ENCODE data around the gene CSNK1G3. TPM values are rescaled to one million over a fixed set of nuclear protein-coding genes. Genes with fewer than 3 reads are reported as not detected.

Gene CSNK1G3
- polyA plus RNA-seq, 3 donors: 39.7 to 48.3 (median 46.5) TPM

DNA sequence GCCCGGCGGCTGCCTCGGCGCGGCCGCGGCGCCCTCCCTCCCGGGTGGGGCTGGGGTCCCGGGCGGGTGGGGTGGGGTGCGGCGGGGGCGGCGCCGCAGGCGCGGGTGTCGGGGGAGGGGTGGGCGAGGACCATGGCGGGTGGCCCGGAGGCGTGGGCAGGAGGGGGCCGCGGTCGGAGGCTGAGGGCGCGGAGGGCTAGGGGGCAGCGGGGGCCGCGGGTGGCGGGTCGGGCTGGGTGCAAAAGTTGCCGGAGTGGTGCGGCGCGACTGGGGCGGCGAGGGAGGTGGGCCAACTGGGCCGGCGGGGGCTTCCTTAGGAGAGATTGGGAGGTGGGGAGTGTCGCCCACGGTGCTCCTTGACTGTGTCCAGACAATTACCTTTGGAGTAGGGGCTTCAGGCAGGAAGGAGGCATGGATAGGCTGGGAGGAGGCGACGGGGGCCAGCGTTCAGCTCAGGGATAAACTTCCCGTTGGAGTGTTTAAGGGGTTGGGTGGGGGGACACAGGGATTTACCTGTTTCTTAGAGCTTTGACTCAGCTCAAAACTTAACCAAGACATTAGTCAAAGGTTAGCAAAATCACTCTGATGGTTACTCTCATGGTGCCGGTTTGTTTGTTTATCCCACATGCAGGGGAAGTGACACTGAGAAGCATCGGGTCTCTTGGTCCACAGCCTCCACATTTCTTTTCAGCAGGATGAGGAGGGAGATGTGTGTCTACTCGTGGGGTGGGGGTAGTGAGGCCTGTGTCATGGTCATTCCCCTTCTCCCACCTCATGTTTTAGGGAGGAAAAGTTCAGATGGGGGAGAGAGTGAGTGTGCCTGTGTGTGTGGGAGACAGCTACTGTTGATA, 859 bp downstream of the CSNK1G3 start:
- DNase-seq (ENCODE audit: low read depth in 3 of 3, low spot score in 2 of 3): peak; percentile 27 to 50 (median 36)

DNA sequence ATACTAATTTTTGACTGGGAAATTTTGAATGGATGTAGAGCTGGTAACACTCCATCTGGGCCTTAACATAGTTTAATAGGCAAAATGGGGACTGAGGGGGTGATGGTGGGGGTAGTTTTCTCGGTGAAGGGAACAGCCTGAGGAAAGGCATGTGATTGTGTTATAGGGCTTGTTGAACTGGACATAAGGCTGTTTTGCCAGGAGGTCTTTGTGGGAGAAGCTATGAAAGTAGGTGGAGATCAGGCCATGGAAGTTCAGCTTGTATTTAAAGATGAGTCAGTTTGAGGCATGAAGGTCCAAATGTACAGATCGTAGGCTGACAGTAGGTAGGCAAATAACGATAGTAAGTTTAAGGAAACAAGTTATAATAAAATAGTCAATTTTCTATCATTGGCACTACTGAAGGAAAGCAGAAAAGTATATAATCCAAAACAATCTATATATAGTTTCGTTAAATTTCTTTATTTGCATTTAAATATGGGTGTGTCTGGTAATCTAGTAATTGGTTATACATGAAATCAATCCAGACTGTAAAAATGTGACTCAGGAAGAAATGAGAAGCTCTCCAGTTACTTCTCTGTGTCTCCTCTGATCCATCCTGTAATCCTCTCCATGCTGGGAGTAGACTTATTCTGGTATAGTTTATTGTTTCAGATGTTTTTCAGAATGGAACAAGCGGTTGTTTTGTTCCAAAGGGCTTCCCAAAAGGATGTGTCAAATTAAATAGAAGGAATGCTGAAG, 2.8 kb downstream of the CSNK1G3 start:
- DNase-seq (ENCODE audit: low read depth in 3 of 3, low spot score in 2 of 3): no peak

DNA sequence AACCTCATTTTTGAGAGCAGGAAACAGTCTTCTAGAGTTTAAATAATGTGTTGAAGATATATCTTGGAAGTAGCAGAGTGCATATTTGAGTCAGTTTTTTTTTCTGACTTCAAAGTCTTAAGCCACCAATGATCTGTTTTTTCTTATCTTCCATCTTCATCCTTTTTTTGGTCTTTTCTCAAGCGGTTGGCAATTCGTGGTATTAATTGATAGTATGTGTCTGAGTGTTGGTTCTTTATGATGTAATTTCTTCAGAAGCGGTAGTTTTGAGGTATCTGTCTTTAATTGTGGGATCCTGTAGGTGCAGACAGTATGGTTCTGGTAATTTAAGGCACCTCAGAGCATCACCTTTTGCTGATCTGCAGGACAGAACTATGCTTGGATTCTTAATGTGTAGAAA, 3.9 kb downstream of the CSNK1G3 start:
- DNase-seq (ENCODE audit: low read depth in 3 of 3, low spot score in 2 of 3): no peak

DNA sequence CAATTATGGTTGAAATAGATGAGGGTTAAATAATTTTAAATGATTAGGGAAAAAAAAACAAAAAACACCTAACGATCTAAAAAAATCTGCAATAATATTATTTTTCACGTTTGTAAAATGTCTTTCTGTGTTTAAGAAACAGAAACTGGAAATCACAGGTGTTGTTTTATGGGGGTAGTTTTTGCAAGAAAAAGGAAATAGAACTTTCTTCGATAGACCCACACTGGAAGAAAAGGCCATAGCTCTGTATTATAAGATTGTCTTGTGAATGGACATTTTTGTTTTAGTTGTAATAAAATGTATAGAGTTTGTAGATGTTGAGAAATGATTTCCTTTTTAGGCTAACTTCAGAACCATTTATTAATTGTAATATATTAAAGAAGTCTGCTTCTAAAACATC, 5.5 kb downstream of the CSNK1G3 start:
- DNase-seq (ENCODE audit: low read depth in 3 of 3, low spot score in 2 of 3): no peak

DNA sequence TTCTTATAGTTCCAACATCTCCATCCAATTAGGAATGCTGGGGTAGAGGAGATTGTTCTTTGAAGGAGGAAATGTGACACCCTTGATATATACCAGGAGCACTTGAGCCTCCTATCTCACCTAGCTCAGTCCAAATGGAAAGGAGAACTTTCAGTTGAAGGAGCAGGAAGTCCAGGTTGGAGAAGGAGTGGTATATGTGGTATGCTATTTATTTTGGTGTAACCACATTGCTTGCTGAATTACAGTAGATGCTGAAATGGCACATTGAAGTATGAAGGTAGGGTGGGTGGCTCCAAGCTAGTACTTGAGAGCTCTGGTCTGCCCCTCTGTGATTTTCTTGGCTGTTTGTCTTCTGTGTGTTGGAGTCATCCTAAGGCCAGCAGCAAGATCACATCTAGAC, 6.1 kb downstream of the CSNK1G3 start:
- DNase-seq (ENCODE audit: low read depth in 3 of 3, low spot score in 2 of 3): no peak

DNA sequence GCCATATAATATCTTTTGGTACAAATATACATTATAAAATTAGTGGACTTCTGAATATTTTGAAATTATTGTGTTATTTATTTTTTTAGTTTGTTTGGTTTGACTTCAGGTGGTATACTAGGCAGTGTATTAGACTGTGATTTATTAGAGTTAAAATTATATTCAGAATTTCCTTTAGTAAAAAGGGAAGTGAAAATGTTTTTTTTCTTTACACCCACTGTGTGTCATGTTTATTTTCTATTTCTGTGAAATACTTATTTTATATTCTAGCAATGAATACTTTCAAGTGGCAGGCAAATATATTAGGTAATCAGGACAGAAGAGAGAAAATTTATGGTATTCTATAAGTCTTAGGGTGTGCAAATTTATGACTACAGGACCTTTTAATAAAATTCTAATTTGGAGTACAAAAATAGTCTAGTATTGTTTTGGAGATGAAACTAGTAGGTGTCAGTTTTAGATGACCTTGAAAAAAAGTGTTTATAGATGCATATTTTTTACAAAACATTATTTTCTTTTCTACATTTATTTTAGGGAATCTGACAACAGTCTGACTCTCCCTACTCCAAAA, 8.8 kb downstream of the CSNK1G3 start:
- no peak for DNase-seq (ENCODE audit: low read depth in 3 of 3, low spot score in 2 of 3)

DNA sequence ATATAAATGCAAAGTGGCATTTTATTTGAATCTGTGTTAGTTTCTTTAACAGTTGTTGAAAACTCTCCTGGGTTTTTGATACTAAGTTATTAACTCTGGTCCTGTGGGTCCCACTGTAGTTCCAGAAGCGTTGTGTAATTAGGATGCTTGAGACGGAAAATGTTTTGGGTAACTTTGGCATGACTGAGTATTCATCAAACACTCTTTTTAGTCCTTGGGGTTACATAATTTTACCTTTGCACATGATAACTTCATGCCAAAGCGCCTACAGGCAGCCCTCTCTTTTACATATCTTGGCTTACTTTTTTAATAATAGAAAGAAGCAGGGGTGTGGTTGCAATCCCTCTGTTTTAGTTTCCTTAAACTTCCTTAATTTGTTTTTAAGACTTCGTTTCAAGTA, 12.2 kb downstream of the CSNK1G3 start:
- DNase-seq (ENCODE audit: low read depth in 3 of 3, low spot score in 2 of 3): no peak

DNA sequence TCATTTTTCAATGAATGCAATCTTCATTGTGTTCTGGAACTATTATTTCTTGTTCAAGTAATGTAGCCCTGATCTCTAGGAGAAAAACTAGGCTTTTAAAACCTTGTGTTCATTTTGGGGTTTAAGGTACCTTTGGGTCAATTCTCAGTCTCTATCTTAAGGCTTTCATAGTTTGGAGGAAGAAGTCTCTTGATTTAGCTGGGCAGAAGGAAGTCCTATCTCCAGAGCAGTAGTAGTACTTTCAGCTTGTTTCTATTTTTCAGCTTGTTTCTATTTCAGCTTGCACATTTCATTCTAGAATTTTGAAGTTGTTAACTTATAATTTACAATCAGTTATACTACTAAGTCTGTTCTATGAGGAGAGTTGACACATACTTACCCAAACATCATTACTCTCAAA, 15.2 kb downstream of the CSNK1G3 start:
- no peak for DNase-seq (ENCODE audit: low read depth in 3 of 3, low spot score in 2 of 3)

DNA sequence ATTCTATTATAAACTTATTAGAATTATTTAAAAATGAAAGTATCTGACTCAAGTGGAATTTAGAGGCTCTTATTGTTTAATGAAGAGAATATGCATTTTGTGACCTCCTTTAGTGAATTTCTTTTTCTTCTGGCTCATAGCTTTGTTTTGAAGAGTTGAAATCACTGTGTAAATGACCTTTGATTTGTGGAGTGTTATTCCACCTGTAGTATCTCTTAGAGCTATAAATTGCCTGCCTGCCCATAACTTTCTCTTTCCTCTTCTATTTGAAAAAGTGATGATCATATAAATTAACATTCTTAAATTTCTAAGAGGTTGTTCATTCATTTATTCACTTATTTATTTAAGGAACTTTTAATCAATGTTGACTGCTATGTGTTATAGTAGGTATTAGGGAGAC, 16.1 kb downstream of the CSNK1G3 start:
- DNase-seq (ENCODE audit: low read depth in 3 of 3, low spot score in 2 of 3): no peak

DNA sequence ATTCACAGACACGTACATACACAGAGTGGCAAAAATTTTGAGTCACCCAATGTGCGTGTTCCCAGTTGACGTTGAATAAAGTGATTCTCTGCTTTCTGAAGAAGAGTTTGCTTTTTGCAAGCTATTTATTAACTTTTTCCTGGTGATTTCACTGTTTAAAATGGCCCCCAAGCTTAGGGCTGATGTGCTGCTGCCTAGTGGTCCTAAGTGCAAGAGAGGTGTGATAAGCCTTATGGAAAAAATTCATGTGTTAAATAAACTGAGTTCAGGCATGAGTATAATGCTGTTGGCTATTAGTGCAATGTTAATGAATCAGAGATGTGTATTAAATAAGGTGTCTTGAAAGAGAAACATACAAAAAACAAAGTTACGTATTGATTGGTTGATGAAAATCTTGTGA, 16.9 kb downstream of the CSNK1G3 start:
- DNase-seq (ENCODE audit: low read depth in 3 of 3, low spot score in 2 of 3): no peak

DNA sequence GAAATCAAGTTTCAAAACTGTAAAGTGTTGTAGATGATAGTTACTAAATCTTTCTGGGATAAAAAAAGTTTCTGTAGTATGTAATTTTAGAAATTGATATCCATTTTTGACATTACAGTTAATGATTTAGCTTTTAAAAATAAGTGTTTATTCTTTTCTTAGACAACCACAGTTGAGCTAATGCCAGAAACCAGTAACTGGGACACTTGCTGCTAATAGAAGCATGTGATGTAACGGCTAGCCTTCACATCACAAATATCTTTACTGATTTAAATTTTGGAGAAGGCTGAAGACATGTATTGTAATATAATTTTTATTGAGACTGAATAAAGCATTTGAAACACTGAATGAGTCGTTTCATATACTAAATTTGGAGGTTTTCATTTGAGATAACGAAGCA, 18.8 kb downstream of the CSNK1G3 start:
- DNase-seq (ENCODE audit: low read depth in 3 of 3, low spot score in 2 of 3): no peak

DNA sequence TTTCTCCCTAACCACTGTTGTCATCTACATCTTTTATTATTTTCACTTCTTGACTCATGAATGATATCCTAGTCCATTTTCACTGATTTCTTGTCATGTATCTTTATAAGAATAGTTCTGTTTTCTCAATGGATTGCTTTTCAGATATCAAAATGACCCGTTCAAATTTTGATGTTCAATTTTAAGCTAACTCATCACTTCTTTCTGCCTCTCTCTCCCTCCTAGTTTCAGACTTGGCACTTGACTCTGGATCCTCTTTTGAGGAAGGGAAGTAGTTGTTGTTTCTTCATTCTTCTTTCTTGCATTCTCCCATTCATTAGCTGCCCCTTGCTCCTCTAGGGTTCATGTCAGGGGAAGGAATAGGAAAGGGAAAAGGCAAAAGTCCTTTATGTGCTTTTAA, 23.7 kb downstream of the CSNK1G3 start:
- no peak for DNase-seq (ENCODE audit: low read depth in 3 of 3, low spot score in 2 of 3)

DNA sequence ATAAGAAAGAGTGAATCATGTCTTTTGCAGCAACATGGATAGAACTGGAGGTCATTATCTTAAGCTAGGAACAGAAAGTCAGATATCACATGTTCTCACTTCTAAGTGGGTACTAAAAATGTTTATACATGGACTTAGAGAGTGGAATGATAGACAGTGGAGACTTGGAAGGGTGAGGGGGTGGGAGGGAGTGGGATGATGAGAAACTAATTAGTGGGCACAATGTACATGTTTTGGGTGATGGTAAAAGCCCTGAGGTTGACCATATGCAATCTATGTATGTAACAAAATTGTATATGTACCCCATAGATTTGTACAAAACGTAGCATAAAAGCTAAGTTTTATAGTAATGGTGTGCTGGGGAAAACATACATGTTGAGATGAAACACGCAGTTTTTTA, 25.3 kb downstream of the CSNK1G3 start:
- DNase-seq (ENCODE audit: low read depth in 3 of 3, low spot score in 2 of 3): no peak

DNA sequence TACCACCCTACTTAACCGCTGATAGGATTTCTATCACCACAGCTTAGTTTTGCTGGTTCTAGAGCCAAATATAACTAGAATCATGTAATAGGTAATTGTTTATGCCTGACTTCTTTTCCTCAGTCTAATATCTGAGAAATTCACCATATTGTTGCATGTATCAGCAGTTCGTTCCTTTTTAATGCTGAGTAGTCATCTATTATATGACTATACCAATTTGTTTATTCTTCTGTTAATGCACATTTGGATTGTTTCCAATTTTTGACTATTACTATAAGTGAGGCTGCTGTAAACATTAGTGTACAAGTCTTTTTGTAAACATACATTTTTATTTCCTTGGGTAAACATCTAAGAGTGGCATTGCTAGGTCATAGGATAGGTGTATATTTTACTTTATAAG, 25.9 kb downstream of the CSNK1G3 start:
- no peak for DNase-seq (ENCODE audit: low read depth in 3 of 3, low spot score in 2 of 3)

DNA sequence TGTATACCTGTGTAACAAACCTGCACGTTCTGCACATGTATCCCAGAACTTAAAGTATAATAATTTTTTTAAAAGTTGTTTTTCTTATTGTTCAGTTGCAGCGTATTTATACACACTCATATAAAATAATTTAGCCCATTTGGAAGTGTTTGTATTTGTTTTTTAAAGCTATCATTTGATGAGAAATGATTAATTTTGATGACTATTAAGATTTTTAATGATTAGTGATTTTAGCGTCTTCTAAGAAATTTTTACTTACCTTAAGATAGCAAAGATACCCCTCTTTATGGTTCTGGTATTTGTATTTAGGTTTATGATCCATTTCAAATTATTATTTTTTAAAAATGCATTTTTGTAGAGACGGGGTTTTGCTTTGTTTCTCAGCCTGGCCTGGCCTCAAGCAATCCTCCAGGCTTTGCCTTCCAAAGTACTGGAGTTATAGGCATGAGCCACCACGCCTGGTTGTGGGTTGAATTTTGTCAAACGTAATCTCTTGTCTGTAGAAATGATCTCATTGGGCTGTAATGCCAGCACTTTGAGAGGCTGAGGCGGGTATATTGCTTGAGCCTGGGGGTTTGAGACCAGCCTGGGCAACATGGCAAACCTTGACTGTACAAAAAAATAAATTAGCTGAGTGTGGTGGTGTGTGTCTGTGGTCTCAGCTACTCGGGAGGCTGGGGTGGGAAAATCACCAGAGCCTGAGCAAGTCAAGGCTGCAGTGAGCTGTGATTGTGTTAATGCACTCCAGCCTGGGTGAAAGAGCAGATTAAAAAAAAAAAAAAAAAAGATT, 26.9 kb downstream of the CSNK1G3 start:
- no peak for DNase-seq (ENCODE audit: low read depth in 3 of 3, low spot score in 2 of 3)

DNA sequence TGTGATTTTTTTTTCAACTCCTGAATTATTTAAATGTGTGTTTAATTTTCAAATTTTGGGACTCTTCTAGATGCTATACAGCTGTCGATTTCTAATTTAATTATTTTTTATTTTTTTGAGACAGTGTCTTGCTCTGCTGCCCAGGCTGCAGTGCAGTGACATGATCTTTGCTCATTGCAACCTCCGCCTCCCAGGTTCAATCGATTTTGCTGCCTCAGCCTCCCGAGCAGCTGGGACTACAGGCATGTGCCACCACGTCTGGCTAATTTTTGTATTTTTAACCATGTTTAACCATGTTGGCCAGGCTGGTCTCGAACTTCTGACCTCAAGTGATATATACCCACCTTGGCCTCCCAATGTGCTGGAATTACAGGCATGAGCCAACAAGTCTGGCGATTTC, 28.6 kb downstream of the CSNK1G3 start:
- no peak for DNase-seq (ENCODE audit: low read depth in 3 of 3, low spot score in 2 of 3)

DNA sequence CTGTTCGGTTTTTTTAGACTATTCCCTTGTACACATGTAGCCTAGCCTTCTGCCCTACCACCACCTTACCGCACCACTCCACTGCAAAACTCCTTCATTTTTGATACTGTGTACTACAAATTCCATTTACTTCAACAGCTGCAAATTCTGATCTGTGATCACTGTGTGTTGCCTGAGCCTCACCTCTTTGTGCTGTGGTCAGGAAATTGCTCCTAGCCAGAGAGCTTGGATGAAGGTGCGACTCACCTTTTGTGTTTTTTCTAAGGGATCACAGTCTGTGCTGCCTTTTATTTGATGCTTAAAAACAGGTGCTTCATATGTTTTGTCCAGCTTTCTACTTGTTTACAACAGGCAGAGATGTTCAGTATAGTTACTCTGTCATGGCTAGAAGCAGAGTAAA, 31.5 kb downstream of the CSNK1G3 start:
- no peak for DNase-seq (ENCODE audit: low read depth in 3 of 3, low spot score in 2 of 3)

DNA sequence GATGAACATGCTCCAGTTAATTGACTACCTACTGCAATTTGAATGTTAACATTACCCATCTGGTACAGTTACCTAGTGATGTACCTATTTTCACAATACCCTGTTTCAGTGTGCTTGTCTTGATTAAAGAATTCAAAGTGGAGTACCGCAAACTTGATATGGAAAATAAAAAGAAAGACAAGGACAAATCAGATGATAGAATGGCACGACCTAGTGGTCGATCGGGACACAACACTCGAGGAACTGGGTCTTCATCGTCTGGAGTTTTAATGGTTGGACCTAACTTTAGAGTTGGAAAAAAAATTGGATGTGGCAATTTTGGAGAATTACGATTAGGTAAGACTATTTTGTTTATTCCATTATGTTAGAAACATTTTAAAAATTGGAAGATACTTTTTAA, 33.5 kb downstream of the CSNK1G3 start:
- DNase-seq (ENCODE audit: low read depth in 3 of 3, low spot score in 2 of 3): no peak

DNA sequence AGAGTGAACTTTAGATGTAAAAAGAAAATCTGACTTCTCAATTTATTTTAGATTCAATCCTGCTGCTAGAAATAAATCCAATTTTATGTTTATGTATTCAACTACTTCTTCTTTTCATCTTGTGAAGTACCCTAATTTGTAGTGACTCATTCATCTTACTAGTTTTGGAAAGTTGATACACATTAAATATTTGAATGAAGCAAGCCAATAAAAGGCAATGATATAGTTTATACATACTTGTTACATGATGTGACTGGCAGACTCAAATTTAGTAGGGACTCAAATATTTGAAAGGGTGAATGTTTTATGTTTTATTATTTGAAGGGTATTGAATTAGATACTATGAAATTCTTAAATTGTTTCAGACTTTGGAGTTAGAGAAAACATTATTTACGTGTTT, 34.7 kb downstream of the CSNK1G3 start:
- no peak for DNase-seq (ENCODE audit: low read depth in 3 of 3, low spot score in 2 of 3)

DNA sequence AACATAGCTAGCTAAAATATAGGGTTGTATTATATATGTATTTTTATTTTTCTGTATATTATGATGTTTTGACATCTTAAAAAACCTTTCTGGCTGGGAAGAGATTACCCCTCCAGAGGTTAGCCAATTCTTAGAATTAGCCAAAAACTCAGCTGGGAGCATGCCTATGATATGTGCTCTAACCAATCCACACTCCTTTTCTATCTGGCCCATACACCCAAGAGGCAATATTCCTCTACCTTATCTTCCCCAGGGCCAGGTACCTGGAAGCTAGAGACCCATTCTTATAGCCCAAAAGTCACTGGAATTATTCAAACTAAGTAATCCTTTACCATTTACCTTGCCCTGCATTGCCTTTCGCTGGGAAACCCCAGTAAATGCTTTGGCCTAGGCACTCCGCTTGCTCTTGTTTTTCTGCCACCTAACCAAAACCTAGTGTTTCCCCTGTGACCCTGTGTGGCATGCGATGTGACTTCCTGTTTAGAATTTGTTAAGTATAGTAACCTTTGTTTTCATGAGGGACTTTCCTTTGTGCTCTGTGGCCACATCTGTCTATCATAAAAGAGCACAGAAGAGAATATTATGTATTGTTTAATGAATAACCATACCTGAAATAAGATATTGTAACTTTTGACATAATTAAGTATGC, 37.4 kb downstream of the CSNK1G3 start:
- no peak for DNase-seq (ENCODE audit: low read depth in 3 of 3, low spot score in 2 of 3)

DNA sequence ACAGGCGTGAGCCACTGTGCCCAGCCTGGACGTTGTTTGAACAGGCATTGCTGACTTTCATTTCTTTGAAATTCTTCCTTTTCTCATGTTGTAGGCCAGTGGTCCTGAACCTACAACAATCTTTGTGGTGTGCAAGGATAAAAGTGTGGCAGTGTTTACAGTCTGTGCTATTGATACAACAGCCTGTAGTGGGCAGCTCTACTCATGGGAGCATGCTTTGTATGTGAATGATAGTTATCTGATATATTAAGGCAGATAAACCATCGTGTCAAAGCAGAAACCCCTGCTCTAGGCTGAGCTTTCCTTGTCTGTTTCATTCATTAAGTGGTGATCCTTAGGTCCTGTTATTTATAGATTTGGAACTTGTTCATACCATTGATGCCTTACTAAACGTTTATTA, 42.6 kb downstream of the CSNK1G3 start:
- DNase-seq (ENCODE audit: low read depth in 3 of 3, low spot score in 2 of 3): no peak
